ENCODE results near the gene ARHGAP32.
"Not testable (repeated sequence)": the region's sequence is repeated elsewhere in the genome, so short reads cannot be mapped to it uniquely, and the experiment has no call there.

ARHGAP32 gene

DNA sequence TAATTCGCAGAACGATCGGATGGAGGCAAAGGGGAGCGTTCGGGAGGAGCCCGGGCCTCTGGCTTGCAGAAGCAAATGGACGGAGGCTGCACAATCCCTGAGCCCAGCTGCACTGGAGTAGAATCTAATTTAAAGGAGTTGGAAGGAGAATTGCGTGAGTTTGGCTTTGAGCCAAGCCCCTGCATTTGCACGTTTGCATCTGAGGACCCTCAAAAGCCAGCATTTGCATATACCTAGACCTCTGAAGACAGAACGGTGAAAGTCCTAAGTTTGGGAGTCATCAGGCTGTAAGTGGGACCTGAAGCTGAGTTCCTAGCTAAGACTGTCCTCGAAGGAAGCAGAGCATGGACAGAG, 265.0 kb downstream of the ARHGAP32 start:
- no peak for ATAC-seq

DNA sequence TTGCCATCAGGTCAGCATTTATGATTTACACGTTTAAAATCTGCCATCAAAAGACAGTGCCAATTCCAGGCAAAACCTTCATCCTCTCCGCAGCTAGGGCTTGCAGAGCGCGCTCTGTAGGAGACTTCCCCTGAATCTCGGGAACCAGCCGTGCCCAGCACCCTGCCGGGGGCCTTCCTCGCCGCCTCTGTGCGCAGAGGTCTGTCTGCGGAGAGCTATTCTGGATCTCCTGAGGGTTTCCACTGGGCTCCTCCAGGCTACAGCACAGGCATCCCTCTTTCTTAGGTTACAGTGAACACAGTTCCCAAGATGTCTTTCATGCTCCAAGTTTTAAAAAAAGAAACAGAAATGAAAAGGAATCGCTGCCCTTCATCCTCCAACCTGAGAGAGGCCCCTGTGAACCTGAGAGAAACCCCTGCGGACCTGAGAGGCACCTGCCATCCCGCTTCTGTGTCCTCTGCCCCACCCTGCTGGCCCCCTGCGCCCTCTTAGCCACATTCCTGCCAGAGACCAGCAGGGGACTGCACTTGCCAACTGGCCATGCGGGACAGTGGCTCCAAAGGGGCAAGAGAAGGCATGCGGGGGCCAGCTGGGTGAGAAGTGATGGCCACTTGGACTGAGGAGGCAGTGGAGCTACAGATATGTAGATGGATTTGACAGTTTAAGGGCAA, 265.6 kb downstream of the ARHGAP32 start:
- no peak for ATAC-seq

DNA sequence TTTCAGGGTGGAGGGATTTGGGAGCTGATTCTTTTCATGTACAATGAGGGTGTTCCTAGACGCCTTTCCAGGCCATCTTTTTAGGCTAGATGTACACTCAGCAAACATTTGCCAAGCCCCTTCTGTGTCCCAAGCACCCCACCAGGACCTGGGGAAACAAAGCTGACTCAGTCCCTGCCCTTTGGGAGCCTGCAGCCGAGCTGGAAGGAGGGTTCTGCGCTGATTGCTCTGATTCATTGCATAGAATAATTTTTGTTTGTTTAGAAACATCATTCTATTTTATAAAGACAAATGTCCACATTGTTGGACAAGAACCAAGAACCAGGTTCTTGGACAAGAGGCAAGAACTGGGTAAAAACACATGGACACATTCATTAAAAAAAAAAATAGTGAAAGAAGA, 266.1 kb downstream of the ARHGAP32 start:
- ATAC-seq, result no peak

DNA sequence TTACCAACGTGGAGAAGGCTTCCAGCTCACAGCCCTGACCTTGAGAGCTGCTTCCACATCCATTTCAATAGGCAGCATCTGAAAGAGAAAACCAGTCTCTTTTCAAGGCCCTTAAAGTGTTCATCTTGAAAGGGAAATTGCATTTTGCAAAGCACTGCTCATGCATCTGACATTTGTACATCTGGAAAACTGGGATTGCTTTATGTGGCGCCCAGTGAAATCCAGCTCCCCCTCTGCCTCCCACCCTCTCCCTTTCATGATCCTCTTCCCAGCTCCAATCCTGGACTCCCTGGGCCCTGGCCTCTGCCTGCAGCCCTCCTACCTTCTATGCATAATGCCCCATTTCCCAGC, 266.9 kb downstream of the ARHGAP32 start:
- no peak for ATAC-seq

DNA sequence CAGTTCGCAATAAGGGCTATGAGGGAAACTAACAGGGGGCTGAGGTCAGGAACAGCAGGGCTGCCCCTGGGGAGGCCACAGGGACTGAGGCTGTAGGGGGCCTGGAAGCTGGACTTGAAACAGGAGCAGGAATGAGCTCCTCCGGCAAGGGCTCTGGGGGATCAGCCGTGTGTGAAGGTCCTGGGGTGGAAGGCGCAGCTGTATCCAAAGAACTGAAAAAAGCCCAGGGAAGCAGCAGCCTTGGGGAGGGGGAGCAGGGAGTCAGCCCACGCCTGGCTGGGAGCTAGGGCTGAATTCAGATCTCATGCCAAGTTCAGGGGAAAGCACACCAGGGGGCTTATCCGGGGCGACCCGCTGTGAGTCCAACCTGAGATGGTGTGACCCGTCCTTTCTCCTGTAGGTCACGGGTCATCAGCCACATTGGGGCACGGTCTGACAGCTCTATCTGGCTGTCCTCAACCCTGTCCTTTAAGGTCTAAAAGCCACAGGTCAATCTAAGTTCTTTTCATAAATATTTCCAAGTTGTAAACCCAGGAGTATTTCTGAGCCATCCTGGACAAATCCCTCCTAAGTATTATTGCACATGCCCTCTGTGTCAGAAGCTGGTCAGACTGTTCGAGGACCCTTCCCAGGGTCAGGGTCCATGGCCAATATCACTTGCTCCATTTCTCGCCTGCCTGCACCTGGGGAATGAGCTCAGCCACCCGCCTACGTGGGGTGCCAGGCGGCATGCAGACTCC, 267.4 kb downstream of the ARHGAP32 start:
- ATAC-seq, result no peak

DNA sequence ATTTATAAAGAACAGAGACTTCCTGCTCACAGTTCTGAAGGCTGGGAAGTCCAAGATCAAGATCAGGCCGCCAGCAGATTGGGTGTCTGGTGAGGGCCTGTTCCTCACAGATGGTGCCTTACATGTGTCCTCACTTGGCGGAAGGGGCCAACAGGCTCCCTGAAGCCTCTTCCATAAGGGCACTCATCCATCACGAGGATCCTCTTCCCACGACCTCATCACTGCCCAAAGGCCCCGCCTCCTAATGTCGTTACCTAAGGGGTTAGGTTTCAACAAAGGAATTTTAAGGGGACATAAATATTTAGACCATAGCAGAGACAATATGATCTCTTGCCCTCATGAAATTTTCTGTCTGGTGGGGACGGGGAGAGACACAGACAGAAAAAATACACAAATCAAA, 268.0 kb downstream of the ARHGAP32 start:
- no peak for ATAC-seq

DNA sequence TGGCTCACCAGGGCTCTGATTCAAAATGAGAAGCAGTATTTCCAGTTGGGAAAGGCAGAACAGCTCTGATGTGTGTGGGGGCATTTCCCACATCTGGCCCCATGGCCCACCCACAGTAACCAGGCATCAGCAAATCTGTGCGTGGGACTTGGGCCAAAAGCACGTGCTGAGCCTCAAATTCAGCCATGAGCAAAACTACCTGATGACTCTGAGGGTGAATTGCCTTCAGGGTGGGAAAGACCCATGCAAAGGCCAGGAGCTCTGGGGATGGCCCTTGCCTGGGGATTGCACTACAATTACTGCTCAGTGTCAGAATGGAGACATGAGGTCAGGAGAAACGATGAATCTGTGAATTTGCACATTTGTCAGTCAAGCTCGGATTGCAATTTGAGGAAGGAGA, 270.3 kb downstream of the ARHGAP32 start:
- no peak for ATAC-seq

DNA sequence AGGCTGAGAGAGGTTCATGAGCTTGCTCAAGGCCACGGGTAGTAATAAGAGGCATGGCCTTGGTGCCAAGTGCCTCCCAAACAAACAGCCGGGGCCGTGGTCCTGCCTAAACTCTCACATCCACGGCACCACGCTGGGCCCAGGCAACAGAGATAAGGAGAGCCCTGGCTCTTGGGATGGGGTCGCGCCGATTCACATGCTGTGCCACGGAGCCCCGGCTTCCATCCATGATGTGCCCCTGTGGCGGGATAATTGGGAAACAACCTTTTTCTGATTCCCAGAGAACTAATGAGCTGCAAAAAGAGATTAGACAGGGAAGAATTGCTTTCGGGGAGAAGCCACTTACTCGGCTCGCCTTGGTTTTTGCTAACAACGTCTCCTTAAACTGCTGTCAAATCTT, 271.5 kb downstream of the ARHGAP32 start:
- no peak for ATAC-seq

DNA sequence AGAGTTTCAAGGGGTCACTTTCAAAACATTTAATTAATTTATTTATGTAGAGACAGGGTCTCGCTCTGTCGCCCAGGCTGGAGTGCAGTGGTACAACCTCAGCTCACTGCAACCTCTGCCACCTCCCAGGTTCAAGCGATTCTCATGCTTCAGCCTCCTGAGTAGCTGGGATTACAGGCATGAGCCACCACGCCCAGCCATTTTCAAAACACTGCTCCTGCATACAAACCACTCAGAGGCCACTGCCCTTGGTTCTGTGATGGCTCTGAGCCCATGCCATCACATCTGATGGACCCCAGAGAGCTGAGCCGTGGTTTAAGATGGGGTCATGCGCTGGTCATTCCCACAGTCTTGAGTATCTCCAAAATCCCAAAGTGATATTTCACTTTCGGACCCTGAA, 272.5 kb downstream of the ARHGAP32 start:
- ATAC-seq, result not testable (repeated sequence)

DNA sequence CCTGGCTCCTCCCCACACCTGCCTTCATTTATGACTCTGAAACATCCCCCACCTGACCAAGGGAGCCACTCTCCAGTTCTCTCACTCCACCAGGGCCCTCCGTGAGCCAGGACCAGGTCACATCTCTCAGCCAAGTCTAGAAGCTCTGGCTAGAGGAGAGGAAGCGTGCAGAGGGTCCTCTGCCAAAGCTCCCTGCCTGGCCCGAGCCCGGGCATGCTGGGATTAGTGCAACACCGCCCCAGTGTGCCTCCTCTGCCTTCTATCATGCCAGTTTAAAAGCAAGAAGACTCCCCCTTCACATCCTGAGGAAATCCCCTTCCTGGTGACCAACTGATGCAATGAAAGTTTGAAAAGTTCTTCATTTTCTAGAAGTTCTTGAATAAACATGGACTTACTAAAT, 272.9 kb downstream of the ARHGAP32 start:
- ATAC-seq, result no peak

DNA sequence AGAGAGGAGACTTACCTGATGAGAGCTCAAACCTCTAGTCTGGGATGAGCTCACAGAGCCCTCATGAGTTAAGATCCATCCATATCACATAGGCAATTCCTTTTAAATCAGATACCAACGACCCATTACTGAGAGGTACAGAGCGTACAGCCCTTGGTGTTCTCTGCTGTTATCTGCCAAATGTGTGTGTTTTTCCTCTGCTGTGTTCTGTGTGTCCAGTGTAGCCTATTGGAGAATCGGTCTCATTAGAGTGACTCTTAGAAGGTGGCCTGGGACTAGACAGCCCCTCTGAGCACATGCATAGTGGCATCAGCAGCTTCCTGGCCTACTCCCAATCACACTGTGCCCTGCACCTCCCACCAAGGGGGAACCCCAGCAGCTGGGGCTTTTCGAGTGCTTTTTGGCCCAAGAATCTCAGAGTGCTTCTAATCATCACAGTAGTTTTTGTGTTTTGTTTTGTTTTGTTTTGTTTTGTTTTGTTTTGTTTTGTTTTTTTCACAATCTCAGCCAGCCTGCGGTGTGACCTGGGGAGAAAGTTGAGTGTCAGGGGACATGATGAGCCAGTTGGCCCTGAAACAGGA, 274.9 kb downstream of the ARHGAP32 start:
- ATAC-seq, result no peak

DNA sequence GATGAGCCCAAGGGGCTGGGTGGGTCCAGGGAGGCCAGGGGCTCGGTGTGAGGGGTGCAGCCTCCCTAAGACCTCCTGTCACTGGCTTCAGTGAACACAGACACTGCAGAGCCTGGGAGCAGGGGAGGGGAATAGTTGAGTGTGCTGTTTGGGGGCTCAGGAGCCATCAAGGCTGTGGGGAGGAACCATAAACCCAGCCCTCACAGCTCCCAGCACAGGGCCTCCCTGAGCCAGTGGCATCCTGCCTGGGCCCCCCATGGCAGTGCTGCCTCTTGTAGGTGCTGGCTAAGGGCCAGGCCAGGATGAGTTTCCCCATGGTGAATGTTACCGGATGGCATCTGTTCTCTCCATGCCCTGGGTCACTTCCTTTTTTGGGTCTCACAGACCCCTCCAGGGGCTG, 275.4 kb downstream of the ARHGAP32 start:
- ATAC-seq, result no peak

DNA sequence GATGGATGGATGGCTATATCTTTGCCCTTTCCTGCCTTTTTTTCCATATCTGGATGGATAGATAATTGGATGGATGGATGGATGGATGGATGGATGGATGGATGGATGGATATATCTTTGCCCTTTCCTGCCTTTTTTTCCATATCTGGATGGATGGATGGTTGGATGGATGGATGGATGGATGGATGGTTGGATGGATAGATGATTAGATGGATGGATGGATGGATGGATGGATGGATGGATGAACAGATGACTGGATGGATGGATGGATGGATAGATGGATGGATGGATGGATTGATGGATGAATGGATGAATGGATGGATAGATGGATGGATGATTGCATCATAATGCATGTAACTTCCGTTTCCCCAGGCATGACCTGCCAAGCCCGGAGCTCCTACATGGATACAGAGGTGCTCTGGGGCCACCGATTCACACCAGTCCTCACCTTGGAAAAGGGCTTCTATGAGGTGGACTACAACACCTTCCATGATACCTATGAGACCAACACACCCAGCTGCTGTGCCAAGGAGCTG, 276.0 kb downstream of the ARHGAP32 start:
- ATAC-seq, result no peak

DNA sequence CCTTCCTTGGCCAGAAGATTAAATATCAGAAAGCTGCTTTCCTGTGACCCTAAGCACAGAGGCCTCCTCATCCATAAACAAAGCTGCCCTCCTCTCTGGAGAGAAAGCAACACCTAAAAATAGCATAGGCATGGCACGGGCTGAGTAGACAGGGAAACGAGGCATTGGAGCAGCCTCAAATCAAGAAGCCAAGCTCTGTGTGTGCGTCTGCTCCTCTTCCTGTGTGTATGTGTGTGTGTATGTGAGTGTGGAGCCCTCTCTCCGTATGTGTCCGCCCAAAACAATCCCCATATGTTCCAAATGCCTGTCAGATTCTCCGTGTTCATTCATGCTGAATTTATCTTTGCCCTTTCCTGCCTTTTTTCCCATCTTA, 277.0 kb downstream of the ARHGAP32 start:
- no peak for ATAC-seq
